Measurements from ENCODE around the gene CPEB2. TPM values are rescaled to one million over a fixed set of nuclear protein-coding genes. Genes with fewer than 3 reads are reported as not detected.

CPEB2 gene
- total RNA-seq (2022; extraction: Qiagen RNA extraction; ENCODE audit: low read depth): 11.9 to 14.1 TPM (median 12.9 TPM) in 5 replicates

DNA sequence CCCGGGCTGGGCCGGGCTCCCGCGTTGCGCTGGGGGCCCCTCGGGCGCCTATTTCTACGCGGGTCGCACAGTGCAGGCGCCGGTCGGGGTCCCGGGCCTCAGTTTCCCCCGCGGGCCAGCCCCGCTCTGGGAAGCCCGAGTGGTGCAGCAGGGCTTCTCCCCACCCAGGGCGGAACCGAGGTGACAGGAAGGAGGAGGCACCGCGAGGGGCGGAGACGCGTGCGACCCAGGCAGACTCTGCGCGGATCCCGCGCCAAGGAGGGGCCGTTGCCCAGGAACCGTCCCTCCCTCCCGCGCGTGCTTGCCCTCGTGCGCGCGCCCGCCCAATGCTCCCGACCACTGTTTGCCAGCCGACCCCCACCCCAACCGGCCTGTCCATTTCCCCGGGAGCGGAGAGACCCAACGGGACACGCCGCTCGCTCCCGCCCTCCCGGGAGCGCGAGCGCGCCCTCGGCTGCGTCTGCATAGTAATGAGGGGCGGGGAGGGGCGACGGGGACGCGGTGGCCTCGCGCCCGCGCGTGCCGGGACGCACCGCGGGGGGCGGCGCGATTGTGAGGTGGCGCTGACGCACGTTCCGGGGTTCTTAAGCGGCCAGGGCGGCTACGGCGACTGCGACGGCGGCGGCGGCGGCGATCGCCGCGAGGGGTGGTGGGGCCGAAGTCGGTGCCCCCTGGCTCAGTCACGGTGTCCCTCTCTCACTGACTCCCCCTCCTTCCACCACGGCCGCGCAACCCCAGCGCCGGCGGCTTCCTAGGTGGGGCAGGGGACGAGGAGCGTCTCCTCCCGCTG lies at the start of gene CPEB2:
CPEB2 (plus strand) TSS at position 613 of the 790 bp plus-strand sequence. CDS start 193 bp downstream, outside the sequence.

All from A549 treated with CpdA at 1 μM for 4 hours (cell line).